ENCODE measurements around the gene ZNF619. TPM values are rescaled to one million over a fixed set of nuclear protein-coding genes. Genes with fewer than 3 reads are reported as not detected.

Gene ZNF619
- polyA plus RNA-seq, 1 experiment, result 4.7 TPM

DNA sequence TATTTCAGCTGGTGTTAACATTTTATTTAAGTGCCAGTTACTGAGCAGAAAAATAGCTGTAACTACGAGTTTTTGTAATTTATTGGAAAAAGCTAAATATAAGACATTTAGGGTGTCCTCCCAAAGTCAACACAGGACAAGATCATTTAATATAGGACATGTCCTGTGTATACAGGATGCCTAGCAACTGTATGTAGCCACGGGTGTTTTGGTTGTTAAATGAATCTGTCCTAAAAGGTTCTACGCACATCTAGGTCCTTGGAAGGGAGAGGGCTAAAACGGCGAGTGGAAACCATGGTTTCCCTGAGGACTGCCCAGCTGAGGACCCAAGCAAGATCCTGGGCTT is 47.3 kb downstream of the ZNF619 start:
- TF ChIP-seq, protein P1, sequence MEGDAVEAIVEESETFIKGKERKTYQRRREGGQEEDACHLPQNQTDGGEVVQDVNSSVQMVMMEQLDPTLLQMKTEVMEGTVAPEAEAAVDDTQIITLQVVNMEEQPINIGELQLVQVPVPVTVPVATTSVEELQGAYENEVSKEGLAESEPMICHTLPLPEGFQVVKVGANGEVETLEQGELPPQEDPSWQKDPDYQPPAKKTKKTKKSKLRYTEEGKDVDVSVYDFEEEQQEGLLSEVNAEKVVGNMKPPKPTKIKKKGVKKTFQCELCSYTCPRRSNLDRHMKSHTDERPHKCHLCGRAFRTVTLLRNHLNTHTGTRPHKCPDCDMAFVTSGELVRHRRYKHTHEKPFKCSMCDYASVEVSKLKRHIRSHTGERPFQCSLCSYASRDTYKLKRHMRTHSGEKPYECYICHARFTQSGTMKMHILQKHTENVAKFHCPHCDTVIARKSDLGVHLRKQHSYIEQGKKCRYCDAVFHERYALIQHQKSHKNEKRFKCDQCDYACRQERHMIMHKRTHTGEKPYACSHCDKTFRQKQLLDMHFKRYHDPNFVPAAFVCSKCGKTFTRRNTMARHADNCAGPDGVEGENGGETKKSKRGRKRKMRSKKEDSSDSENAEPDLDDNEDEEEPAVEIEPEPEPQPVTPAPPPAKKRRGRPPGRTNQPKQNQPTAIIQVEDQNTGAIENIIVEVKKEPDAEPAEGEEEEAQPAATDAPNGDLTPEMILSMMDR (IDR thresholded peaks at IDR 0.05; ENCODE audit: low read depth, low read length), result no peak
- DNase-seq (ENCODE audit: low read depth, low spot score), result no peak
- H3K27me3 ChIP-seq (ENCODE audit: control insufficient read depth, insufficient read depth, low read length), result no peaks in the 10 kb centered on the region
- H3K9me3 ChIP-seq (ENCODE audit: control insufficient read depth, insufficient read depth, low read length), result peaks cover 3% of the 10 kb centered on the region; the same call in 1 of the 2 replicates
- H3K4me3 ChIP-seq (ENCODE audit: low read depth, low read length), result peak overlapping the region; percentile 77
- H3K27ac ChIP-seq (ENCODE audit: low read depth, low read length), result peak overlapping the region; percentile 80
- ChIA-PET CTCF (interaction anchor here (0.9 kb wide), 1 partner anchor 67 kb away, joined by 4 read pairs; the partner anchor contains the start of gene RPL14), POLR2A (interaction anchor here (0.7 to 2.5 kb wide), 4 partner anchors 19 to 66 kb away, joined by 3 to 19 read pairs (median 8); partner anchors contain the start of genes RPL14, ZNF619 and ZNF620)

- CTCF ChIA-PET, result interaction anchor here (0.9 kb wide), 1 partner anchor 68 kb away, joined by 4 read pairs; the partner anchor contains the start of gene RPL14
- peak within 1 kb of the TSS; percentile 77 for H3K4me3 ChIP-seq (ENCODE audit: low read depth, low read length)
Measured at GRCh38 chr3:40524568-40525285, 47.8 kb downstream of the ZNF619 start, which contains the start of gene ZNF621. Gene ZNF621, plus strand, starts transcription at chr3:40524960. Its CDS starts 881 bp downstream, at chr3:40525841.

GRCh38 chr3:40528426-40528825 is 51.5 kb downstream of the ZNF619 start:
- CTCF ChIA-PET, result no interaction called here
- Histone ChIP-seq H3K4me3 (ENCODE audit: low read depth, low read length) (no peak overlapping the region), H3K27ac (ENCODE audit: low read depth, low read length) (no peak overlapping the region), H3K27me3 (ENCODE audit: control insufficient read depth, insufficient read depth, low read length) (no peaks in the 10 kb centered on the region), H3K9me3 (ENCODE audit: control insufficient read depth, insufficient read depth, low read length) (peaks cover 21% of the 10 kb centered on the region)
- POLR2A ChIA-PET, result no interaction called here
- TF ChIP-seq, protein P1 (IDR thresholded peaks at IDR 0.05; ENCODE audit: low read depth, low read length), result no peak
- no peak for DNase-seq (ENCODE audit: low read depth, low spot score)

More at GRCh38 chr3:40524568-40525285, 47.8 kb downstream of the ZNF619 start, which contains the start of gene ZNF621:
- DNase-seq (ENCODE audit: low read depth, low spot score), result peak; percentile 50
- TF ChIP-seq, protein P1 (IDR thresholded peaks at IDR 0.05; ENCODE audit: low read depth, low read length), result no peak
- peaks cover 3% of the 10 kb centered on the region; the same call in 1 of the 2 replicates for H3K9me3 ChIP-seq (ENCODE audit: control insufficient read depth, insufficient read depth, low read length)
- POLR2A ChIA-PET, result interaction anchor here (0.6 to 2.5 kb wide), 5 partner anchors 15 to 66 kb away, joined by 3 to 19 read pairs (median 7); partner anchors contain the start of genes RPL14, ZNF619 and ZNF620
- H3K27me3 ChIP-seq (ENCODE audit: control insufficient read depth, insufficient read depth, low read length), result no peaks in the 10 kb centered on the region
- H3K27ac ChIP-seq (ENCODE audit: low read depth, low read length), result peak within 1 kb of the TSS; percentile 80

GRCh38 chr3:40532252-40532651 is 55.3 kb downstream of the ZNF619 start:
- TF ChIP-seq, protein P1 (IDR thresholded peaks at IDR 0.05; ENCODE audit: low read depth, low read length), result no peak
- ChIA-PET CTCF (no interaction called here), POLR2A (no interaction called here)
- no peak for DNase-seq (ENCODE audit: low read depth, low spot score)
- Histone ChIP-seq H3K9me3 (ENCODE audit: control insufficient read depth, insufficient read depth, low read length) (peaks cover 20% of the 10 kb centered on the region), H3K27me3 (ENCODE audit: control insufficient read depth, insufficient read depth, low read length) (no peaks in the 10 kb centered on the region), H3K27ac (ENCODE audit: low read depth, low read length) (no peak overlapping the region), H3K4me3 (ENCODE audit: low read depth, low read length) (no peak overlapping the region)

- H3K27ac ChIP-seq (ENCODE audit: low read depth, low read length), result no peak overlapping the region
- H3K27me3 ChIP-seq (ENCODE audit: control insufficient read depth, insufficient read depth, low read length), result no peaks in the 10 kb centered on the region
- H3K9me3 ChIP-seq (ENCODE audit: control insufficient read depth, insufficient read depth, low read length), result peaks cover 21% of the 10 kb centered on the region
- no peak for DNase-seq (ENCODE audit: low read depth, low spot score)
- CTCF ChIA-PET, result interaction anchor here (0.7 kb wide), 1 partner anchor 1657 kb away, joined by 4 read pairs; no protein-coding TSS in a partner anchor
- TF ChIP-seq, protein P1 (IDR thresholded peaks at IDR 0.05; ENCODE audit: low read depth, low read length), result no peak
- POLR2A ChIA-PET, result interaction anchor here (0.7 kb wide), 1 partner anchor 30 kb away, joined by 3 read pairs; no protein-coding TSS in a partner anchor
- H3K4me3 ChIP-seq (ENCODE audit: low read depth, low read length), result no peak overlapping the region
Measured at GRCh38 chr3:40534283-40534682, 57.4 kb downstream of the ZNF619 start.
